ENCODE measurements around the gene KLHDC1.
"Not testable (repeated sequence)": the region's sequence is repeated elsewhere in the genome, so short reads cannot be mapped to it uniquely, and the experiment has no call there.

- TF ChIP-seq, protein P1, sequence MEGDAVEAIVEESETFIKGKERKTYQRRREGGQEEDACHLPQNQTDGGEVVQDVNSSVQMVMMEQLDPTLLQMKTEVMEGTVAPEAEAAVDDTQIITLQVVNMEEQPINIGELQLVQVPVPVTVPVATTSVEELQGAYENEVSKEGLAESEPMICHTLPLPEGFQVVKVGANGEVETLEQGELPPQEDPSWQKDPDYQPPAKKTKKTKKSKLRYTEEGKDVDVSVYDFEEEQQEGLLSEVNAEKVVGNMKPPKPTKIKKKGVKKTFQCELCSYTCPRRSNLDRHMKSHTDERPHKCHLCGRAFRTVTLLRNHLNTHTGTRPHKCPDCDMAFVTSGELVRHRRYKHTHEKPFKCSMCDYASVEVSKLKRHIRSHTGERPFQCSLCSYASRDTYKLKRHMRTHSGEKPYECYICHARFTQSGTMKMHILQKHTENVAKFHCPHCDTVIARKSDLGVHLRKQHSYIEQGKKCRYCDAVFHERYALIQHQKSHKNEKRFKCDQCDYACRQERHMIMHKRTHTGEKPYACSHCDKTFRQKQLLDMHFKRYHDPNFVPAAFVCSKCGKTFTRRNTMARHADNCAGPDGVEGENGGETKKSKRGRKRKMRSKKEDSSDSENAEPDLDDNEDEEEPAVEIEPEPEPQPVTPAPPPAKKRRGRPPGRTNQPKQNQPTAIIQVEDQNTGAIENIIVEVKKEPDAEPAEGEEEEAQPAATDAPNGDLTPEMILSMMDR (conservative IDR thresholded peaks at IDR 0.05 in 1 of 2, IDR thresholded peaks at IDR 0.05 in 1 of 2; ENCODE audit: low read depth in 1 of 2, low read length in 2 of 2), result not testable (repeated sequence)
- TF ChIP-seq EZH2 (IDR thresholded peaks at IDR 0.05; ENCODE audit: low read length, missing control alignments), result not testable (repeated sequence)
These were observed 35.4 kb upstream of the KLHDC1 start for GRCh38 chr14:49657500-49657899.
